ENCODE data around the gene TDRD9.

TDRD9 gene

GRCh38 chr14:104034976-104035699 lies 106.9 kb downstream of the TDRD9 start:
- no peak for DNase-seq

GRCh38 chr14:104036212-104036611 lies 108.0 kb downstream of the TDRD9 start:
- no peak for DNase-seq

- DNase-seq: no peak
Measured at GRCh38 chr14:104037074-104037473, 108.8 kb downstream of the TDRD9 start.

GRCh38 chr14:104037903-104038302 lies 109.6 kb downstream of the TDRD9 start:
- DNase-seq: no peak

- DNase-seq: no peak
Measured at GRCh38 chr14:104039214-104039613, 111.0 kb downstream of the TDRD9 start.

GRCh38 chr14:104040539-104040938 lies 112.3 kb downstream of the TDRD9 start:
- no peak for DNase-seq

GRCh38 chr14:104041430-104042104 lies 113.3 kb downstream of the TDRD9 start:
- DNase-seq: no peak

GRCh38 chr14:104044016-104044415 lies 115.8 kb downstream of the TDRD9 start:
- no peak for DNase-seq

- DNase-seq: no peak
Measured at GRCh38 chr14:104047761-104048160, 119.5 kb downstream of the TDRD9 start.

GRCh38 chr14:104048758-104049507 lies 120.7 kb downstream of the TDRD9 start:
- no peak for DNase-seq

- no peak for DNase-seq
Measured at GRCh38 chr14:104049576-104050240, 121.5 kb downstream of the TDRD9 start.

- DNase-seq: no peak
Measured at GRCh38 chr14:104051092-104051813, 123.0 kb downstream of the TDRD9 start.

- DNase-seq: no peak
Measured at GRCh38 chr14:104054222-104054905, 126.1 kb downstream of the TDRD9 start.

GRCh38 chr14:104062281-104062680 lies 134.0 kb downstream of the TDRD9 start:
- no peak for DNase-seq

- no peak for DNase-seq
Measured at GRCh38 chr14:104064003-104064402, 135.7 kb downstream of the TDRD9 start.

GRCh38 chr14:104066279-104066678 lies 138.0 kb downstream of the TDRD9 start:
- no peak for DNase-seq

- DNase-seq: no peak
Measured at GRCh38 chr14:104066719-104067295, 138.6 kb downstream of the TDRD9 start.

- DNase-seq: no peak
Measured at GRCh38 chr14:104069541-104069940, 141.3 kb downstream of the TDRD9 start.

- DNase-seq: no peak
Measured at GRCh38 chr14:104072586-104072985, 144.3 kb downstream of the TDRD9 start.

- DNase-seq: no peak
Measured at GRCh38 chr14:104073764-104074163, 145.5 kb downstream of the TDRD9 start.

- DNase-seq: no peak
Measured at GRCh38 chr14:104075530-104076151, 147.4 kb downstream of the TDRD9 start.

All from activated CD4-positive, CD25-positive, alpha-beta regulatory T cell (primary cell).